DND-41 (cell line): ENCODE results near the gene PYGB.

Source experiments
- ATAC-seq: fragments of 200-7000 bp; cut with Tn5 transposase; 3 replicates; pipeline ENCODE4 v1.9.1; 2021; ENCODE audit warnings: low read depth; ENCODE audit not compliant: insufficient read depth
- DNase-seq: peaks from one replicate; pipeline ENCODE4 v3.0.0-alpha.2; 2020
- H2AFZ ChIP-seq: 2 replicates; pipeline ENCODE4 v1.6.0; 2012; ENCODE audit warnings: low read depth, low read length
- H3K27ac ChIP-seq: 2 replicates; pipeline ENCODE4 v1.5.1; 2012; ENCODE audit warnings: low read length, inconsistent platforms
- H3K27me3 ChIP-seq: fragments of 200-600 bp; sonication (generic); 2 replicates; pipeline ENCODE4 v1.6.0; 2012; ENCODE audit warnings: low read length, mild to moderate bottlenecking, inconsistent platforms; ENCODE audit not compliant: insufficient read depth, poor library complexity
- H3K36me3 ChIP-seq: 2 replicates; pipeline ENCODE4 v1.5.1; 2012; ENCODE audit warnings: low read length, inconsistent platforms; ENCODE audit not compliant: insufficient read depth
- H3K4me1 ChIP-seq: 2 replicates; pipeline ENCODE4 v1.5.1; 2012; ENCODE audit warnings: mild to moderate bottlenecking, low read length; ENCODE audit not compliant: insufficient read depth
- H3K4me2 ChIP-seq: 2 replicates; pipeline ENCODE4 v1.6.0; 2012; ENCODE audit warnings: mild to moderate bottlenecking, moderate library complexity, low read length, inconsistent platforms; ENCODE audit not compliant: insufficient read depth
- H3K4me3 ChIP-seq, 2 experiments: fragments of 200-600 bp in 1 of 2; shearing (Covaris generic) in 1 of 2; 2 replicates each; pipeline ENCODE4 v1.5.1; 2012 to 2016; ENCODE audit warnings: inconsistent platforms in 2 of 2, low read length in 2 of 2, mild to moderate bottlenecking in 2 of 2, low read depth in 1 of 2, moderate library complexity in 1 of 2
- H3K79me2 ChIP-seq: 2 replicates; pipeline ENCODE4 v1.6.0; 2012; ENCODE audit warnings: low read length, inconsistent platforms; ENCODE audit not compliant: insufficient read depth
- H3K9ac ChIP-seq: 2 replicates; pipeline ENCODE4 v1.6.0; 2012; ENCODE audit warnings: low read depth, mild to moderate bottlenecking, inconsistent platforms, low read length, moderate library complexity
- H3K9me3 ChIP-seq: 2 replicates; pipeline ENCODE4 v1.5.1; 2012; ENCODE audit warnings: low read length, moderate library complexity, mild to moderate bottlenecking, inconsistent platforms; ENCODE audit not compliant: insufficient read depth, severe bottlenecking
- H4K20me1 ChIP-seq: 2 replicates; pipeline ENCODE4 v1.6.0; 2012; ENCODE audit warnings: low read length; ENCODE audit not compliant: insufficient read depth
- CTCF ChIP-seq: IDR thresholded peaks from 2 replicates; pipeline ENCODE4 v1.5.1; 2012; ENCODE audit warnings: borderline replicate concordance, low read length, moderate library complexity, mild to moderate bottlenecking; ENCODE audit not compliant: poor library complexity, severe bottlenecking; ENCODE audit errors: extremely low read depth
- EZH2 ChIP-seq: IDR thresholded peaks from 3 replicates; pipeline ENCODE4 v1.6.1; 2012; ENCODE audit warnings: borderline replicate concordance, low read depth, mild to moderate bottlenecking, moderate library complexity, low read length, inconsistent platforms; ENCODE audit not compliant: severe bottlenecking

Gene PYGB

GRCh38 chr20:25296094-25297093, 48.5 kb downstream of the PYGB start:
- 0 out of 2 replicates have a peak, but pooled peaks cover 3% of the 10 kb centered on the region for H4K20me1 ChIP-seq
- H3K27ac ChIP-seq = no peak overlapping the region
- no peaks in the 10 kb centered on the region for H3K79me2 ChIP-seq
- no peaks in the 10 kb centered on the region for H3K27me3 ChIP-seq
- no peak overlapping the region for H3K4me3 ChIP-seq
- DNase-seq = peak; percentile 60
- H3K4me2 ChIP-seq = no peak overlapping the region
- no peak overlapping the region for H2AFZ ChIP-seq
- peaks cover 83% of the 10 kb centered on the region for H3K36me3 ChIP-seq
- peak; percentile 70 for TF ChIP-seq CTCF
- no peak for TF ChIP-seq EZH2
- H3K9me3 ChIP-seq = no peaks in the 10 kb centered on the region
- peak; percentile 51 for ATAC-seq
- H3K9ac ChIP-seq = no peak overlapping the region
- H3K4me1 ChIP-seq = no peaks in the 10 kb centered on the region

GRCh38 chr20:25297141-25297905, 49.4 kb downstream of the PYGB start:
- no peak for TF ChIP-seq EZH2
- Histone ChIP-seq H3K9me3 (no peaks in the 10 kb centered on the region), H3K9ac (no peak overlapping the region), H3K27ac (no peak overlapping the region), H3K4me3 (no peak overlapping the region), H4K20me1 (peaks cover 10% of the 10 kb centered on the region; the same call in 1 of the 2 replicates), H3K4me1 (no peaks in the 10 kb centered on the region), H3K36me3 (peaks cover 84% of the 10 kb centered on the region), H3K4me2 (no peak overlapping the region), H3K79me2 (no peaks in the 10 kb centered on the region), H3K27me3 (no peaks in the 10 kb centered on the region), H2AFZ (no peak overlapping the region)
- ATAC-seq = 0 out of 3 replicates have a peak, but pooled peaks have one; percentile 2
- no peak for DNase-seq

GRCh38 chr20:25299806-25300205, 51.9 kb downstream of the PYGB start:
- Histone ChIP-seq H3K4me3 (no peak overlapping the region), H3K79me2 (no peaks in the 10 kb centered on the region), H3K36me3 (peaks cover 91% of the 10 kb centered on the region), H3K27me3 (no peaks in the 10 kb centered on the region), H3K9me3 (no peaks in the 10 kb centered on the region), H3K9ac (no peak overlapping the region), H3K27ac (peak overlapping the region; percentile 19; the same call in 1 of the 2 replicates), H3K4me2 (no peak overlapping the region), H3K4me1 (no peaks in the 10 kb centered on the region), H2AFZ (no peak overlapping the region), H4K20me1 (peaks cover 18% of the 10 kb centered on the region)
- DNase-seq (no peak), ATAC-seq (no peak)
- TF ChIP-seq EZH2 (no peak), CTCF (no peak)
